Fibroblast of skin of back (primary cell): ENCODE data around the gene RERE.
"Not testable (repeated sequence)": the region's sequence is repeated elsewhere in the genome, so short reads cannot be mapped to it uniquely, and the experiment has no call there.

Source experiments
- DNase-seq: peaks from one replicate; pipeline ENCODE4 v3.0.0-alpha.2; 2013

Gene RERE

GRCh38 chr1:8395433-8395866 lies 422.0 kb downstream of the RERE start:
- DNase-seq, result no peak

GRCh38 chr1:8394456-8395321 lies 422.8 kb downstream of the RERE start:
- DNase-seq, result peak; percentile 91

- DNase-seq, result no peak
Observed at GRCh38 chr1:8392522-8392921, 424.9 kb downstream of the RERE start.

GRCh38 chr1:8390707-8391106 lies 426.7 kb downstream of the RERE start:
- DNase-seq, result no peak

- DNase-seq, result no peak
Observed at GRCh38 chr1:8389958-8390535, 427.4 kb downstream of the RERE start.

GRCh38 chr1:8388732-8389562 lies 428.5 kb downstream of the RERE start:
- no peak for DNase-seq

GRCh38 chr1:8386247-8386646 lies 431.2 kb downstream of the RERE start:
- no peak for DNase-seq

- no peak for DNase-seq
Observed at GRCh38 chr1:8384577-8384976, 432.9 kb downstream of the RERE start.

- DNase-seq, result peak; percentile 37
Observed at GRCh38 chr1:8384088-8384487, 433.4 kb downstream of the RERE start.

- DNase-seq, result no peak
Observed at GRCh38 chr1:8382608-8383505, 434.6 kb downstream of the RERE start.

- peak; percentile 68 for DNase-seq
Observed at GRCh38 chr1:8382051-8382505, 435.4 kb downstream of the RERE start.

GRCh38 chr1:8381618-8382017 lies 435.8 kb downstream of the RERE start:
- DNase-seq, result no peak

GRCh38 chr1:8380310-8380709 lies 437.1 kb downstream of the RERE start:
- not testable (repeated sequence) for DNase-seq

- no peak for DNase-seq
Observed at GRCh38 chr1:8379513-8380186, 437.8 kb downstream of the RERE start.

GRCh38 chr1:8378981-8379470 lies 438.4 kb downstream of the RERE start:
- no peak for DNase-seq

GRCh38 chr1:8378178-8378577 lies 439.3 kb downstream of the RERE start:
- DNase-seq, result no peak

GRCh38 chr1:8377271-8377981 lies 440.0 kb downstream of the RERE start:
- DNase-seq, result no peak

- no peak for DNase-seq
Observed at GRCh38 chr1:8376358-8376840, 441.0 kb downstream of the RERE start.

GRCh38 chr1:8374812-8375211 lies 442.6 kb downstream of the RERE start:
- peak; percentile 53 for DNase-seq

GRCh38 chr1:8374356-8374755 lies 443.1 kb downstream of the RERE start:
- no peak for DNase-seq
